Kidney (tissue), 14 donors: ENCODE results near the gene NTN4. TPM values are rescaled to one million over a fixed set of nuclear protein-coding genes. Genes with fewer than 3 reads are reported as not detected.

Experiments used
- DNase-seq, 5 donors: peaks; one replicate each; pipeline ENCODE4 v3.0.0-alpha.2; 2013 to 2020
- FAIRE-seq: peaks from 2 replicates; lab custom pipeline; 2012; peaks lifted over from hg19 to GRCh38; lab: Jason Lieb, UNC
- H3K27ac ChIP-seq, 2 donors: one replicate each; pipeline ENCODE4 v1.7.0; 2013; ENCODE audit warnings: low read depth in 2 of 2, low read length in 2 of 2, inconsistent platforms in 1 of 2
- H3K27me3 ChIP-seq: one replicate; pipeline ENCODE4 v1.7.1; 2013; ENCODE audit warnings: low read length, inconsistent platforms; ENCODE audit not compliant: control insufficient read depth, insufficient read depth
- H3K36me3 ChIP-seq, 3 donors: one replicate each; pipeline versions ENCODE4 v1.7.0 to v1.7.1; 2013; ENCODE audit warnings: low read length in 3 of 3, control low read depth in 1 of 3, inconsistent platforms in 1 of 3; ENCODE audit not compliant: insufficient read depth in 3 of 3, control insufficient read depth in 2 of 3
- H3K4me1 ChIP-seq, 3 donors: one replicate each; pipeline versions ENCODE4 v1.7.0 to v1.7.1; 2013; ENCODE audit warnings: low read length in 3 of 3, inconsistent platforms in 1 of 3, low read depth in 1 of 3; ENCODE audit not compliant: control insufficient read depth in 2 of 3, insufficient read depth in 2 of 3
- H3K4me3 ChIP-seq, 3 donors: one replicate each; pipeline versions ENCODE4 v1.7.0 to v1.8.1; 2013; ENCODE audit warnings: low read length in 3 of 3, control low read depth in 1 of 3, inconsistent platforms in 1 of 3
- H3K9ac ChIP-seq, 3 donors: one replicate each; pipeline versions ENCODE4 v1.7.0 to v1.7.1; 2013; ENCODE audit warnings: low read length in 3 of 3, control low read depth in 1 of 3, inconsistent platforms in 1 of 3
- H3K9me3 ChIP-seq, 3 donors: one replicate each; pipeline versions ENCODE4 v1.7.0 to v1.7.1; 2013; ENCODE audit warnings: low read length in 3 of 3, control low read depth in 1 of 3, inconsistent platforms in 1 of 3; ENCODE audit not compliant: control insufficient read depth in 2 of 3, insufficient read depth in 1 of 3
- CTCF ChIP-seq: IDR thresholded peaks from 3 replicates; pipeline ENCODE4 v1.5.1; 2012; ENCODE audit warnings: mild to moderate bottlenecking, moderate library complexity, borderline replicate concordance; ENCODE audit not compliant: insufficient read depth; ENCODE audit errors: extremely low read depth
- intact Hi-C: fragments of 100-400 bp; cut with DNase I; formaldehyde crosslinking; loops from one replicate; pipeline ENCODE4 v1.11.1; 2022
- polyA plus RNA-seq: library from polyadenylated mRNA; stranded (reverse); fragments of 350-450 nt; fragmentation: Illumina TruSeq; extraction: RNeasy Lipid Tissue Mini Kit (QIAGEN cat#74804); gene quantifications from one replicate; pipeline ENCODE4 v1.2.3, GENCODE V29; 2014; ENCODE audit warnings: low read depth, low replicate concordance; ENCODE audit not compliant: insufficient read depth
- total RNA-seq: library from RNA; stranded (reverse); fragmentation: NEBNext Ultra II Directional; extraction: Animal tissue kit (Norgen Biotek cat#: 25700); gene quantifications from one replicate; pipeline ENCODE4 v1.2.1, GENCODE V29; 2021
- donor health status: control.
- donor health status: control.
- donor health status: control.
- donor health status: control.
- donor health status: control.
- donor health status: DM: yes; HTN: yes; CAD: no.
- donor health status: Normal renal cell carcinoma (clear cell type).

Gene NTN4
- total and polyA plus RNA-seq, 2 donors from 2014 or later, result 71.0 to 83.2 TPM

- TF ChIP-seq CTCF, result no peak
- H3K9me3 ChIP-seq, result no peaks in the 10 kb centered on the region
- no peak overlapping the region for H3K9ac ChIP-seq
- DNase-seq (no peak), FAIRE-seq (no peak)
- intact Hi-C loops, result no loop called here
- H3K27ac ChIP-seq, result no peak overlapping the region
- no peaks in the 10 kb centered on the region for H3K27me3 ChIP-seq
- peaks cover 0 to 4% (median 0%) of the 10 kb centered on the region in 3 donors for H3K4me1 ChIP-seq
- H3K4me3 ChIP-seq, result no peak overlapping the region
- peaks cover 0 to 4% (median 0%) of the 10 kb centered on the region in 3 donors for H3K36me3 ChIP-seq
Measured at GRCh38 chr12:95763809-95764253, 26.7 kb downstream of the NTN4 start.

- DNase-seq (no peak), FAIRE-seq (no peak)
- H3K4me1 ChIP-seq, result peaks cover 0 to 4% (median 0%) of the 10 kb centered on the region in 3 donors
- TF ChIP-seq CTCF, result no peak
- H3K4me3 ChIP-seq, result no peak overlapping the region
- H3K36me3 ChIP-seq, result peaks cover 0 to 4% (median 0%) of the 10 kb centered on the region in 3 donors
- H3K9me3 ChIP-seq, result no peaks in the 10 kb centered on the region
- H3K27ac ChIP-seq, result no peak overlapping the region
- no peak overlapping the region for H3K9ac ChIP-seq
- intact Hi-C loops, result no loop called here
- no peaks in the 10 kb centered on the region for H3K27me3 ChIP-seq
Measured at GRCh38 chr12:95762123-95762785, 28.3 kb downstream of the NTN4 start.

- Histone ChIP-seq H3K36me3 (peaks cover 0 to 4% (median 0%) of the 10 kb centered on the region in 3 donors), H3K9me3 (no peaks in the 10 kb centered on the region), H3K4me3 (no peak overlapping the region), H3K9ac (no peak overlapping the region), H3K4me1 (peaks cover 0 to 4% (median 0%) of the 10 kb centered on the region in 3 donors), H3K27me3 (no peaks in the 10 kb centered on the region), H3K27ac (no peak overlapping the region)
- DNase-seq (no peak), FAIRE-seq (no peak)
- intact Hi-C loops, result no loop called here
- TF ChIP-seq CTCF, result no peak
Measured at GRCh38 chr12:95760371-95760770, 30.2 kb downstream of the NTN4 start.

GRCh38 chr12:95759718-95760117 is 30.8 kb downstream of the NTN4 start:
- H3K36me3 ChIP-seq, result peaks cover 0 to 4% (median 0%) of the 10 kb centered on the region in 3 donors
- TF ChIP-seq CTCF, result no peak
- FAIRE-seq, result no peak

More at GRCh38 chr12:95759718-95760117, 30.8 kb downstream of the NTN4 start:
- intact Hi-C loops, result no loop called here
- no peaks in the 10 kb centered on the region for H3K27me3 ChIP-seq
- H3K9ac ChIP-seq, result no peak overlapping the region
- DNase-seq, result no peak
- no peak overlapping the region for H3K27ac ChIP-seq
- peaks cover 0 to 4% (median 3%) of the 10 kb centered on the region in 3 donors for H3K4me1 ChIP-seq
- no peaks in the 10 kb centered on the region for H3K9me3 ChIP-seq
- H3K4me3 ChIP-seq, result no peak overlapping the region
